Measurements from ENCODE around the gene KLF16.

DNA sequence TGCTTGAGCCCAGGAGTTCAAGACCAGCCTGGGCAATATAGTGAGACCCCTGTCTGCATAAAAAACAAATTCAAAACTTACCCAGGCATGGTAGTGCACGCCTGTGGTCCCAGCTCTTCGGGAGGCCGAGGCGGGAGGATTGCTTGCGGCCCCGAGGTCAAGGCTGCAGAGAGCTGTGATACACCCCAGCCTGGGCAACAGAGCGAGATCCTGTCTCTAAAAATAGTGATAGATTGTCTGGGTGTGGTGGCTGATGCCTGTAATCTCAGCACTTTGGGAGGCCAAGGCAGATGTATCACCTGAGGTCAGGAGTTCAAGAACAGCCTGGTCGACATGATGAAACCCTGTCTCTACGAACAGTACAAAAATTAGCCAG is 4.0 kb upstream of the KLF16 start:
- TF ChIP-seq EZH2 (IDR thresholded peaks at IDR 0.05; ENCODE audit: insufficient read depth, poor library complexity, severe bottlenecking) (no peak), EZH2phosphoT487 (IDR thresholded peaks at IDR 0.05; ENCODE audit: insufficient read depth, low read depth) (no peak)

Measured in GM23248 (cell line).